T-helper 1 cell treated with Interleukin-12 subunit alpha and Interleukin-12 subunit beta and Interleukin-4 antibody, amounts not matched to agents 30 ng/mL and 1 ng/mL, for 36 hours (primary cell): ENCODE results near the gene ITGB3BP. TPM values are rescaled to one million over a fixed set of nuclear protein-coding genes. Genes with fewer than 3 reads are reported as not detected.
"Not testable (repeated sequence)": the region's sequence is repeated elsewhere in the genome, so short reads cannot be mapped to it uniquely, and the experiment has no call there.

Source experiments
- intact Hi-C: fragments of 100-400 bp; cut with micrococcal nuclease; formaldehyde crosslinking; loops from one replicate; pipeline ENCODE4 v1.15.1; 2024
- total RNA-seq: library from RNA; stranded (reverse); gene quantifications from 2 replicates; pipeline ENCODE4 v1.2.3, GENCODE V29; 2022

The ITGB3BP gene
- total RNA-seq, 1 donor from 2014 or later, result 38.4 TPM

DNA sequence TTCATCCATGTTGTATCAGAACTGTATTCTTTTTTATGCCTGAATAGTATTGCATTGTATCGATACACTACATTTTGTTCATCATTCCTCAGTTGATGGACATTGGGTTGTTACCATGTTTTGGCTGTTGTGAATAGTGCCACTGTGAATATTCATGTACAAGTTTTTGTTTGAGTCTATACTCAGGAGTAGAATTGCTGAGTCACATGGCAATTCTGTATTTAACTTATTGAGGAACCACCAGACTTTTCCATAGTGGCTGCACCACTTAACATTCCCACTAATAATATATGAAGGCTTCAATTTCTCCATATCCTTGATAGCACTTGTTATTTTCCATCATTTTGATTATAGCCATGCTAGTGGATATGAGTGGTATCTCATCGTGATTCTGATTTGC is 99.4 kb downstream of the ITGB3BP start:
- intact Hi-C loops, result no loop called here

DNA sequence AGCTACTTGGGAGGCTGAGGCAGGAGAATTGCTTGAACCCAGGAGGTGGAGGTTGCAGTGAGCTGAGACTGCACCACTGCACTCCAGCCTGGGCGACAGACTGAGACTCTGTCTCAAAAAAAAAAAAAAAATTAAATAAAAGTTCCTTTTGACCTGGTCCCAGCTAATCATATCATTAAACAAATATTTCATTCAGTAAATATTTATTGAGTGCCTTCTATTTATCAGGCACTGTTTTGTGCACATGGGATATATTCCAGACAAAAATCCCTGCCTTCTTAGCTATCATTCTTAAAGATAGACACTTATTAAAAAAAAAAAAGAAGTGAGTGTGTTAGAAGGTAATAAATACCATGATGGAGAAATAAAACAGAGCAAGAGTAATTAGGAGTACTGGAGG is 102.3 kb downstream of the ITGB3BP start:
- intact Hi-C loops, result not testable (repeated sequence)

DNA sequence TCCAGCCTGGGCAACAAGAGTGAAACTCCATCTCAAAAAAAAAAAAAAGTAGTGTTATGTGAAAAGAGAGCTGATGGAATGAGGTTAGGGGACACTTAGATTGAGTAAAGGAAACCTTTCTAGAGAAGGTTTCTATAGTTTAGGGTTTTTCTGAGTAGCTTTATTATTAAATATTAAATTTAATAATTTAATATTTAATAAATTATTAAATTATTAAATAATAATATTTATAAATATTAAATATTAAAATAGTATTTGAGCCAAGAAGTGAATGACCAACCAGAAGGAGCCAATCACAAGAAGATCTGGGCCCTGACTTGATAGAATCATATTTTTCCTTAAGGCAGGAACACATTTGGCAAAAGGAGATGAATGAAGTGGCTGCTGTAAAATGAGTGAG is 104.9 kb downstream of the ITGB3BP start:
- intact Hi-C loops, result no loop called here

DNA sequence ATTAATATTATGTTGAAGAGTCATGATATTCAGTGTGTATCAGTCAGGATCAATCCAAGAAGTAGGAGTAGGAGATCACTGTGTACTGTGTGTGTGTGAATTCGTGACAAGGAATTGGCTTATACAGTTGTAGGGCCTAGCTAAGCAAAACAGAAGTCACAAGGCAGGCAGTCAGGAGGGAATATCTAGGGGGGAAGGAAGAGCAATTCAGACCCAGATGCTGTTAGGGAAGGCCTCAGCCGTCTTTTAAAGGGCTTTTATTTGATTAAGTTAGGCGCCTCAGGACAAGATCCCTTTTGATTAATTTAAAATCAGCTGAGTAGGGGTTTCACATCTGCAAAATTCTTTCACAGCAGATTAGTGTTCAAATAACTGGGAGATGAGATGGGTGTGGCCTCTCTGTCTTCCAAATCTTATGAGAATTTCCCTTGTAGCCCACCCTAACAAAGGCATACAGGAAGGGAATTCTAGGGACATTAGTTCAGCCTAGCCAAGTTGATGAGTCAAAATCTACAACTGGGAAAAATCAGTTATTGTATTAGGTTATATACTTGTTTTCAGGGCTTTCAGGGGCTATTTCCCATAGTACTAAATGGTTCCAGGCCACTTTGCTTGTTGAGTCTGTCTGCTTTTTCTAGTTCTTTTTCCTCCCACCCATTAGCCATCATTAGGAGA is 108.2 kb downstream of the ITGB3BP start:
- intact Hi-C loops, result no loop called here

DNA sequence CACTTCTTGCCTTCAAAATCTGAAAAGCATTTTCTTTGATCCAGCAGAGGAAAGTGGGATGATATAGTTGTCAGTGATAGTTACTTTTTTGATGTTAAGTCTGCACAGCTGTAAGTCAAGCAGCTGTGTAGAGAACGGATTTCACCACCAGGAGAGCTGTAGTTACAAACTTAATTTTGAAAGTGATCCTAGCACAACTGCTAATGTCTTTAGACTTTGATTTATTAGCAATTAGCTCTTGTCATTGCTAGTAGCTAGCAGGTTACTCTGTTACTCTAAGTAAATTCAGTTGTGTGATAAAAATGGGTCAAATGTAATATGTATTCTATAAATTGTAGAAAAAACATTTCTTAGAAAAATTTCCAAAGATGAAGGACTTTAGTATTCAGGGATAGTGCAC is 109.6 kb downstream of the ITGB3BP start:
- intact Hi-C loops, result no loop called here

DNA sequence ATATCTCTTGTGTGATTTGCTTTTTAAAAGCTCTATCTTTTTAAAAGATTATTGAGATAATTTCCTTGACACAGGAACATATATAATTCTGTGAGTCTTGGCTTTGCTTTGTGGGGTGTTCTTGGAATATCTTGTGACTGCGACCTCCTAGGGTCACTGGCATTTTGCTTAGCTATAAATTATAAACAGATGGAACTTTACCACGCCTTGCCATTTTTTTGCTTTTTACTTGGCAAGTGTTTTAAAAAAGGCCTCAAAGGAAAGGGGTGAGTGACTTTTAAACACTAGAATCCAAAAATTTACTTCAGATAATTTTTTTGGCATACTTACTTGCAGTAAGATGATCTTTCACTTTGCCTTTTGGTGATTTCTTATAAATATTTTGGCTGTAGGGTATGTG is 112.0 kb downstream of the ITGB3BP start:
- intact Hi-C loops, result no loop called here

DNA sequence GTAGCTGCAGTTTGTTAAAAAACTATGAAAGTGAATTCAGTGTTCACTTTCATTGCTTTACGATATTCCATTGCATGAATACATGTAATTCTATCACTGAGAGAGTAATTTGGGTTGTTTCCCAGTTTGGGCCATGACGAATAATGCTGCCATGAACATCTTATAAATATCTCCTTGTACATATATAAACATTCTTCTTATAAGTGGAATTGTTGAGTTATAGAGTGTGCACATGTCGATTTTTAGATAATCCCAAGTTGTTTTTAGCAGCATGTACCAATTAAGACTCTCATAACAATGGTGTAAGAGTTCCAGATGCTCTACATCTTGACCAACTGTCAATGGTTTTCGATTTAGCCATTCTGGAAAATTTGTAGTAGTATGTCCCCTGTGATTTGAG is 114.7 kb downstream of the ITGB3BP start:
- intact Hi-C loops, result no loop called here

DNA sequence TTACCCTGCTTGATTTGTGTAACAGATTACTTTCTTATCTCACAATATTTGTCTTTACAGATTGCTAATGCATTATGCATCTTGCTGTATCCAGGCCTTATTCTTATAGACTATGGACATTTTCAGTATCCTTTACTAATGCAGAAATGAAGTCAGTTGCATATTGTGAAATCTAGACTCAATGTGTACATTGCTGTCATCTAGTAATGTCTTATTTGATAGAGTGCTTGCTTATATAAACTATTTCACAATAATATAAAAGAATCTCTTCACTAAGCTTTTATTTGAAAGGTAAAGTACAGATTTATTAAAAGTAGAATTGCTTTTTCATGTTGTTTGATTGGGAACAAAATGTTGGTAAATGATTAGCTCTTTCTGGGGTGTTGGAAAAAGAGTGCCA is 116.0 kb downstream of the ITGB3BP start:
- intact Hi-C loops, result no loop called here

DNA sequence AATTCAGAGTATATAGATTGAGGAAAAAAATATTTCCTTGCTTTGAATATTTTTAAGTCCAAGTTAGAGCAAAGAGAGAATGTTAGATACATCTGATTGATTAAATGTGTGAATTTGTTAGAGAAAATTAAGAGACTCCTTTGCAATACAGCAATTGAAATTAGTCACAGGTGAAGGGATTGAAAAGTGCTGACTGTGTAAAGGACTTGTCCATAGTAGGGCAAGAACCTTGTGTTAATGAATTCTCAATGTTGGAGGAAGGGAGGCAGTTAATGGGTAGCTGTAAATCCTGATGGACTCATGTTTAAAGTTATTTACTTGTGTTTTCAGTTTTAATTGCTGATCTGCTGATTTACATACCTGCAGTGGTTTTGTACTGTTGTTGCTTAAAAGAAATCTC is 117.0 kb downstream of the ITGB3BP start:
- intact Hi-C loops, result no loop called here

DNA sequence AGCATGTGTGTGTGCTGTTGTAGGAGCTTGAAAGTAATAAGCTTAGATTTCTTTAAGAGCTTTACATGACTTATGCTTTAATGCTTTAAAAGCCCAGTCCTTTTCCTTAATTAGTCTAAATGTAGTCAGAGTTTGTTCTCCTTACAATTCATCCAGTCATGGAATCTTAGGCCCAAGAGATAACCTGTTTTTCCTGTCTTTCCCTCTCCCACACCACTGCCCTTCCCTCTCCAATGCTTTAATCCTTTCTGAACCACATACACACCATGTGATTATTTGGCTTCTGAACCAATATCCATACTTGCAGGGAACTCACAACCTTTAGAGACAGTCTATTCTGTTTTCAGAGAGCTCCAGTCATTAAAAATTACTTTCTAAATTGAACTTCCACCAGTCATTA is 118.0 kb downstream of the ITGB3BP start:
- intact Hi-C loops, result no loop called here

DNA sequence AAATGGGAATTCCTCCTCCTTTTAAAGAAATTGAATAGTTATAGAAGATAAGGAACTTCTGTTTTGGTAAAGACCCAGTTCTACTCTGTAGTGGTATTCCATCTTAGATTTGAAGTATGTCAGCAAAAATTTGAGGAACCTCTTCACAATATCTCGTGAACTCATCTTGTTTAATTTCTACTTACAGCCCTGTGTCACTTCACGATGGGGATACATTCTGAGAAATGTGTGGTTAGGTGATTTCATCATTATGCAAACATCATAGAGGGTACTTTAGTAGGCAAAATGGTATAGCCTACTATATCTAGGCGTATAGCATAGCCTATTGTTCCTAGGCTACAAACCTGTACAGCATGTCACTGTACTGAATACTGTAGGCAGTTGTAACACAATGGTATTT is 119.6 kb downstream of the ITGB3BP start:
- intact Hi-C loops, result no loop called here

DNA sequence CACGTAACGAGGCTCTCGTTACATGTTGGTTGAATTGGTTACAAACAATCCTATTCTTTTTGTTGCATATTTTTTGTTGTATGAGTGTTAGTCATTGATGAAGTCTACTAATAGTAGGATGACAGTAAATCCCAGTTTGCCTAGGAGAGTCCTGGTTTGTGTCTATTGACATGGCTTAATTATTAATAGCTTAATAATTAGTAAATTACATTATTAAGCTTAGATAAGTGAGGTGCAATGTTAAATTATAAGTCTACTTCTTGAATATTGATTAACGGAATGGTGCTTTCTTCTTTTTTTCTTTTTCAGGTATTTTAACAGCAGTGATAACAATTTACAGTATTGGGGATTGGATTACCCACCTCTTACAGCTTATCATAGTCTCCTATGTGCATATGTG is 121.1 kb downstream of the ITGB3BP start:
- intact Hi-C loops, result no loop called here

Other genes starting within 250 kb of the ITGB3BP start
- gene FOXD3, start 200.7 kb downstream of the ITGB3BP start, total RNA-seq, result not detected in 2 replicates
- 27.6 and 27.7 TPM in 2 replicates for gene ALG6, start 155.6 kb downstream of the ITGB3BP start, total RNA-seq
- gene EFCAB7, start 300 bp upstream of the ITGB3BP start, total RNA-seq, result 9.3 and 9.8 TPM in 2 replicates
- 32.8 and 38.4 TPM in 2 replicates for gene PGM1, start 70.2 kb upstream of the ITGB3BP start, total RNA-seq